HEK293T (cell line): Measurements from ENCODE around the gene GPR75.

Experiments
- BHLHE40 ChIP-seq: fragments of 450-650 bp; IDR thresholded peaks from 2 replicates; pipeline ENCODE4 v1.6.1; 2016; ENCODE audit warnings: mild to moderate bottlenecking, moderate library complexity, borderline replicate concordance
- CTBP1 ChIP-seq: fragments of 450-650 bp; IDR thresholded peaks from 2 replicates; pipeline ENCODE4 v1.6.1; 2016; ENCODE audit warnings: borderline replicate concordance
- FOXA1 ChIP-seq: fragments of 450-650 bp; IDR thresholded peaks from 2 replicates; pipeline ENCODE4 v1.6.1; 2016; ENCODE audit warnings: mild to moderate bottlenecking
- FOXM1 ChIP-seq: fragments of 450-650 bp; IDR thresholded peaks from 2 replicates; pipeline ENCODE4 v1.6.1; 2017; ENCODE audit warnings: mild to moderate bottlenecking, borderline replicate concordance
- HDGF ChIP-seq: fragments of 450-650 bp; IDR thresholded peaks from 2 replicates; pipeline ENCODE4 v1.6.1; 2017; ENCODE audit warnings: antibody characterized with exemption, borderline replicate concordance
- SP1 ChIP-seq: fragments of 450-650 bp; IDR thresholded peaks from 2 replicates; pipeline ENCODE4 v1.6.1; 2017
- ZNF384 ChIP-seq: fragments of 450-650 bp; IDR thresholded peaks from 2 replicates; pipeline ENCODE4 v1.6.1; 2016

DNA sequence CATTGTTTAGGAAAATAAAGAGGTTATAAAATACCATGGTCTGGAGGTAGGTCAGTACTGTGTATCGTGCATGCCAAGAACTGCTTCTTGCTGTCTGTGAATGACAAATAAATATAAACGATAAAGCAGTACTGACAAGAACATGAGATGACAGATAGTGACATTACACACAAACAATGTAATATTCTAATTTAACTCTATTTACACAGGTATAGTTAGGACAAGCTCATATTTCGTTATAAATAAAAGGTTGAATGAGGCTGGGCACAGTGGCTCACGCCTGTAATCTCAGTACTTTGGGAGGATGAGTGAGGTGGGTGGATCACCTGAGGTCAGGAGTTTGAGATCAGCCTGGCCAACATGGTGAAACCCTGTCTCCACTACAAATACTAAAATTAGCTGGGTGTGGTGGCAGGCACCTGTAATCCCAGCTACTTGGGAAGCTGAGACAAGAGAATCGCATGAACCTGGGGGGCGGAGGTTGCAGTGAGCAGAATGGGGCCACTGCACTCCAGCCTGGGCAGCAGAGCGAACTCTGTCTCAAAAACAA lies 14.7 kb upstream of the GPR75 start:
- TF ChIP-seq SP1 (no peak), FOXA1 (no peak), BHLHE40 (no peak), ZNF384 (no peak), FOXM1 (no peak), CTBP1 (no peak), HDGF (no peak)
